Measurements from ENCODE around the gene EIF3B. TPM values are rescaled to one million over a fixed set of nuclear protein-coding genes. Genes with fewer than 3 reads are reported as not detected.

Gene EIF3B
- total and polyA plus RNA-seq, 2 of the 4 experiments (the other 2 are of a cell fraction): 105 to 201 TPM

GRCh38 chr7:2372724-2373123, 18.1 kb downstream of the EIF3B start:
- H3K9me1 ChIP-seq (ENCODE audit: insufficient read depth, low read length): no peaks in the 10 kb centered on the region
- no peak overlapping the region for H2BK15ac ChIP-seq (ENCODE audit: low read depth, low read length)
- intact Hi-C loops (cut with micrococcal nuclease): no loop called here
- H3K56ac ChIP-seq (ENCODE audit: extremely low read depth, insufficient read depth, low read length): no peak overlapping the region
- no peak overlapping the region for H4K5ac ChIP-seq (ENCODE audit: low read depth, low read length)
- no peak overlapping the region for H3K18ac ChIP-seq (ENCODE audit: low read depth, low read length)
- no peak overlapping the region for H3K4ac ChIP-seq (ENCODE audit: low read depth, low read length)
- no peak overlapping the region for H2AK5ac ChIP-seq (ENCODE audit: low read depth, low read length)
- CTCF ChIA-PET: no interaction called here
- BruUV-seq (replicated peaks): no TSS peak
- no peak overlapping the region for H4K91ac ChIP-seq (ENCODE audit: insufficient read depth, low read depth, low read length)
- H3K79me1 ChIP-seq (ENCODE audit: low read depth in 1 of 2, low read length in 2 of 2): peaks cover 21 to 51% of the 10 kb centered on the region in 2 experiments
- no peak overlapping the region for H4K8ac ChIP-seq (ENCODE audit: low read depth in 2 of 2, low read length in 2 of 2)
- H3K4me3 ChIP-seq (ENCODE audit: insufficient read depth, low read depth, low read length): no peak overlapping the region
- TF ChIP-seq NFE2L2 (IDR thresholded peaks at IDR 0.05; ENCODE audit: low read depth, low read length) (no peak), MAFK (IDR thresholded peaks at IDR 0.05; ENCODE audit: low read depth, low read length) (no peak), MXI1 (IDR thresholded peaks at IDR 0.05; ENCODE audit: borderline replicate concordance, low read depth, low read length) (no peak), POLR2A (IDR thresholded peaks at IDR 0.05; ENCODE audit: low read depth, low read length) (no peak), BHLHE40 (IDR thresholded peaks at IDR 0.05; ENCODE audit: low read depth, low read length) (no peak), MAZ (IDR thresholded peaks at IDR 0.05; ENCODE audit: borderline replicate concordance, low read depth, low read length) (no peak), CEBPB (IDR thresholded peaks at IDR 0.05; ENCODE audit: low read depth, low read length) (no peak), FOS (IDR thresholded peaks at IDR 0.05; ENCODE audit: low read depth, low read length) (no peak), RFX5 (IDR thresholded peaks at IDR 0.05; ENCODE audit: low read depth, low read length) (no peak), SMC3 (IDR thresholded peaks at IDR 0.05; ENCODE audit: low read depth, low read length) (no peak), CHD1 (IDR thresholded peaks at IDR 0.05; ENCODE audit: low read depth, low read length) (no peak), USF2 (IDR thresholded peaks at IDR 0.05; ENCODE audit: low read depth, low read length) (no peak), CTCF (conservative IDR thresholded peaks at IDR 0.05; ENCODE audit: low read depth, low read length) (no peak), RCOR1 (IDR thresholded peaks at IDR 0.05; ENCODE audit: insufficient replicate concordance, low read length) (no peak), ELK1 (IDR thresholded peaks at IDR 0.05; ENCODE audit: borderline replicate concordance, low read depth, low read length) (no peak)
- H2BK120ac ChIP-seq (ENCODE audit: low read depth, low read length): no peak overlapping the region
- no peak overlapping the region for H2BK20ac ChIP-seq (ENCODE audit: low read depth, low read length)
- no peak overlapping the region for H3K4me2 ChIP-seq (ENCODE audit: low read depth, low read length)
- no peak overlapping the region for H3K27ac ChIP-seq (ENCODE audit: insufficient read depth, low read length)
- no peak overlapping the region for H3K14ac ChIP-seq (replicated peaks; ENCODE audit: low read depth, low read length)
- DNase-seq (no peak), ATAC-seq (ENCODE audit: low read depth) (no peak)
- no peaks in the 10 kb centered on the region for H3K4me1 ChIP-seq (ENCODE audit: control insufficient read depth, insufficient read depth, low read length)
- in situ Hi-C loops (cut with MboI; ENCODE audit: low sequenced_read_pairs): no loop called here
- peaks cover 29% of the 10 kb centered on the region for H4K20me1 ChIP-seq (ENCODE audit: insufficient read depth, low read length)
- no peak overlapping the region for H2AK9ac ChIP-seq (replicated peaks; ENCODE audit: low read depth, low read length, poor library complexity)
- H2BK5ac ChIP-seq (ENCODE audit: low read depth, low read length, poor library complexity, severe bottlenecking): no peak overlapping the region
- WGBS, 2 experiments (ENCODE audit: extremely low coverage in 2 of 2, insufficient read length in 1 of 2): 97% methylated on average over 9 of the region's 14 CpGs; no CpG with 5 or more reads in 1 of the 2 experiments
- H3K36me3 ChIP-seq (ENCODE audit: control insufficient read depth, insufficient read depth, low read length): peaks cover 90% of the 10 kb centered on the region
- POLR2A ChIA-PET (ENCODE audit: unreplicated experiment): no interaction called here
- no peak overlapping the region for H3K9ac ChIP-seq (ENCODE audit: low read depth, low read length)
- dilution Hi-C loops (cut with HindIII; ENCODE audit: low sequenced_read_pairs, unreplicated experiment): no loop called here
- H3K27me3 ChIP-seq (ENCODE audit: control insufficient read depth, insufficient read depth, low read length): no peaks in the 10 kb centered on the region
- H3K9me3 ChIP-seq (ENCODE audit: control insufficient read depth, insufficient read depth, low read length): no peaks in the 10 kb centered on the region
- H3K23ac ChIP-seq (ENCODE audit: low read depth, low read length): no peak overlapping the region
- no peak overlapping the region for H2AFZ ChIP-seq (replicated peaks; ENCODE audit: low read length, poor library complexity)
